Stimulated activated CD8-positive, alpha-beta memory T cell treated with anti-CD3 and anti-CD28 coated beads, Interleukin-12 subunit alpha, Interleukin-12 subunit beta, amount 100 ng/mL, for 4 hours (primary cell): ENCODE data around the gene UBE3D.
"Not testable (repeated sequence)": the region's sequence is repeated elsewhere in the genome, so short reads cannot be mapped to it uniquely, and the experiment has no call there.

ENCODE experiments used
- DNase-seq: peaks from one replicate; pipeline ENCODE4 v3.0.0-alpha.2; 2020; ENCODE audit warnings: low read depth

The UBE3D gene

DNA sequence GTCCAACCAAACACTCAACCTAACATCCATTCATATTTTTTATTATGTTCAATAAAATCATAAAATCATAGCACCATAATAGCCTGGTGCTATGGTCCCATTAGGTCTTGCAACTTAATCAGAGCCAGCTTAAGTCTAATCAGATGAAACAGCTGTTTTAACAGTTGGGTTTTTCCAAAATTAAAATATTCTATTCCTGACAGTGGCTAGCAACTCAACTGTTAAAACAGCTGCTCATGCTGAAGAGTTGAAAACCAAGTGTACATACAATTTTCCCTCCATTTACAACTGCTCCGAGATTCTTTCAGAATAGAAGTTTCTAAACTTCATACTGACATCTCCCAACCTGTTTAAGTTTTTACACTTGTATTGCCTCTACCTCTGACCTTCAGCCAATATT, 89.5 kb downstream of the UBE3D start:
- DNase-seq, result no peak

DNA sequence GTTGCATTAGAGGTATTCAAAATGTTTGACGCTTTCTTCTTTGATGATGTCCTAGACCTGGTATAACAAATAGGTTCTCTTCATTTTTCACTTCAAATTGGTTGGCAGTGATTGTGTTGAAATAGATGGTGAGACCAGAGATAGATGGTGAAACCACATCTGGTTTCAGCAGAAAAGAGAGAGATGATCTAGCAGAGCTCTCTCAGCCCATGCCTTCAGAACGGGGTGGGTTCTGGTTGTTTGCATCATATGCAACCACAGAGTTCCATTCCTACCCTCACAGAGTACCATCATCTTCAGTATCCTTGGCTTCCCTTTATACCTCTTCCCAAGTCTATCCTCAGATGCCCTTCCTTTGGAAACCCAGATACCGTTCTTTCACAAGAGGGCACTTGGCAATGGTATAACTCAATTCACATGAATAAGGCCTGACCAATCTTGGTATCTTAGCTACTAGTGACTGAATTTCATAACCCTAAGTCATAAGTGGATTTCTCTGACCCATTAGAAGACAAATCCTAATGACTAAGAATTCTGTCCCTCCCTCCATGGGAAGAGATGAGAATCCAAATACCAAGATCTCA, 93.7 kb downstream of the UBE3D start:
- DNase-seq, result no peak

DNA sequence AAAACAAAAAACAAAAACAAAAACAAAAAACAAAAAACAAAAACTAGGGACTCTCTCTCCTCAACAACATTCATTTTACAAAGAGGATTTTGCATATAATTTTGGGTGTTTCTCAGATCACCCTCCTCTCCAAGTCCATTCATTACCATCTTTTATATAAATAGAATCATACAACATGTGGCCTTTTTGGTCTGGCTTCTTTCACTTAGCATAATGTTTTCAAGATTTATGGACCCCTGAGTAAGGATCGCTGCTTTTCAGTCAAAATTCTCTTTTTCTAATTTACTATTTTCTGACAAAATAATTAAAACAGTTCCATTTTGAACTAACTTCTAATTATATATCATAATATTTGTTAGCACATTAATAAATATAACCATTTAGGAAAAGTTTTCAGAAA, 94.8 kb downstream of the UBE3D start:
- no peak for DNase-seq

DNA sequence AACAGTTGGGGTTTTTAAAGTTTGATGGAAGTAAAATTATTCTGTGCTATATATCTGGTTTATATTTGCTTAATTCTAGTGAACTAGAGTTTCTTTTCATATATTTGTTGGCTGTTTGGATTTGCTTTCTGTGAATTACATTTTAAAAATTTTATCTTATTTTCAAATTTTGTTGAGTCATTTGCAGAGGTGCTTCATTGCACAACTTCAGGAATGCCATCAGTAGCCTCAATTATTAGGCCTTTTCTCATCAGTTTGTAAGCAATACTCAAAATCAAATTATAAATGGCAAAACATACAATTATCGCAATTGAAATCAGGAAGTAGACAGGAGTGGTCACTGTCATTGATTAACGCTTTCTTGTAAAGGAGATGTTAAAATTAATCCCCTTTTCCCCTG, 96.9 kb downstream of the UBE3D start:
- DNase-seq, result no peak

DNA sequence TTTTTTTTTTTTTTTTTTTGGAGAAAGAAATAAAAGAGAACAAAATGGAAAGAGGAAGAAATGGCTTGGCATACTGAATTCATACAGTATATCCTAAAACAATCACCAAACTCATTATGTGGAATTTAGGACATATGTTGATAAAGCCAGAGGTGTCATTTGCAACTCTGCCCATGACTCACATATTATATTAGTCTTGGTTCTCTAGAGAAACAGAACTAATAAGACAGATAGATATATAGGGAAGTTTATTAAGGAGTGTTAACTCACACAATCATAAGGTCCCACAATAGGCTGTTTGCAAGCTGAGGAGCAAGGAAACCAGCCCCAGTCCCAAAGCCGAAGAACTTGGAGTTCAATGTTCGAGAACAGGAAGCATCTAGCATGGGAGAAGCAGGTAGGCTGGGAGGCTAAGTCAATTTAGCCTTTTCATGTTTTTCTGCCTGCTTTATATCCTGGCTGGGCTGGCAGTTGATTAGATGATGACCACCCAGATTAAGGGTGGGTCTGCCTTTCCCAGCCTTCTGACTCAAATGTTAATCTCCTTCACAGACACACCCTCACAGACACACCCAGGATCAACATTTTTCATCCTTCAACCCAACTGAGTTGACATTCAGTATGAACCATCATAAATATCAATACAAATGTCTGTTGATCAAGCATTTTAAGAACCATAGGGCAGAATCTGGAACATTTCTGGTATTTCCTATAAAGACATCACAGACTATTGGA, 102.3 kb downstream of the UBE3D start:
- DNase-seq, result no peak

DNA sequence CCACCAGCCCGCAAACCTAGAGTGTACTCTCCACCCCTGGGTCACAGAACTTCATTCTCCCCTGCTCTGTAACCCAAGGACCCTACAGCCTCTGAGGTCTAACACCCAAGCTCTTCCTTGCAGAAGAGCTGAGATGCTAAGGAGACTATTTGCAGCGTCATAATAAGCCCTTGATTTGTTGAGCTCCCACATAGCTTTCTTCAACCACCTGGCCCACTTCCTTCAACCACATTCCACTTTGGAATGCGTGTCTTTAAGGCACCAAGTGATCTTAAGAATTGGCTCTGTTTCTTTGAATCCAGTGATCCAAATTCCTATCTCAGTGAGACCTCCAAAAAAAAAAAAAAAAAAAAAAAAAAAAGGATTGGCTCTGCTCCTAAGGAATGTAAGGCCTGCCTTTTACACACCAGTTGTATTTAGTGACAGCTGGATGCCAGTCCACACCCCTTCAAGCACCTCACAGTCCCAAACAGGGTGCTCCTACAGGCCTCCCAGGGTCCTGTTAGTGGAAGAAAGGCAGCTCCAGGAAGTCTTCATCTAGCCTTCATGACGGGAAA, 106.2 kb downstream of the UBE3D start:
- no peak for DNase-seq

DNA sequence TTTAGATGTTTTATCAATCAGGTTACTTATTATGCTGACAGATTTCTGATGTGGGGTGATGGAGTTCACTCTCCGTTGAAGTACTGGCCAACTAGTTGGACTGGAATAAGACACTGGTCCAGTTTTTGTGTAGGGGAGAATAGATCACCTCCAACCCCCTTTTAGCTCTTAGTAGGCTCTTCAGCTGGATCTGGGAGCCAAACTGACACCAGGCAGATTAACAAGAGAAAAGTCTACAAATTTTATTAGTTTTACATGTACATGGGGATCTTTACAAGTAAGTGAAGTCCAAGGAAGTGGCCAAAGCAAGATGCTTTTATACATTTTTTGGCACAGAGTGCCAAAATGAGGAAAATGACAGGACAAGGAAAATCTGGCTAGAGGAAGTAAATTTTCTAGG, 107.1 kb downstream of the UBE3D start:
- DNase-seq, result no peak

DNA sequence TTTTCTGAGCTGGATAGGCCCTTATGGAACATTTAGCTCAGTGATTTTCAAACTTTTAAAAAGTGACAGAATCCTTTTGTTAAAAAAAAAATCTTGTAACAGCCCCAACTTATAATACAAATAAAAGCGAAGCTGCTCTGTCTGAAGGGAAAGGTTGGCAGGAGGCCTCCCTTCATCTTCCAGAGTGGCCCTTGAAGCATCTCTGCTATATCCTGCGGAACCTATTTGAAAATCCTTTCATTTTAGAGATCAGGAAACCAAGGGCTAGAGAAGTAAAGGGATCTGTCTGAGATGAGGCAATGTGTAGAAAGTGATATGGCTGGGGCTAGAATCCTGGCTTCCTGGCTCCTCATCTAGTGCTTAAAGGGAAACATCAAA, 107.8 kb downstream of the UBE3D start:
- no peak for DNase-seq

DNA sequence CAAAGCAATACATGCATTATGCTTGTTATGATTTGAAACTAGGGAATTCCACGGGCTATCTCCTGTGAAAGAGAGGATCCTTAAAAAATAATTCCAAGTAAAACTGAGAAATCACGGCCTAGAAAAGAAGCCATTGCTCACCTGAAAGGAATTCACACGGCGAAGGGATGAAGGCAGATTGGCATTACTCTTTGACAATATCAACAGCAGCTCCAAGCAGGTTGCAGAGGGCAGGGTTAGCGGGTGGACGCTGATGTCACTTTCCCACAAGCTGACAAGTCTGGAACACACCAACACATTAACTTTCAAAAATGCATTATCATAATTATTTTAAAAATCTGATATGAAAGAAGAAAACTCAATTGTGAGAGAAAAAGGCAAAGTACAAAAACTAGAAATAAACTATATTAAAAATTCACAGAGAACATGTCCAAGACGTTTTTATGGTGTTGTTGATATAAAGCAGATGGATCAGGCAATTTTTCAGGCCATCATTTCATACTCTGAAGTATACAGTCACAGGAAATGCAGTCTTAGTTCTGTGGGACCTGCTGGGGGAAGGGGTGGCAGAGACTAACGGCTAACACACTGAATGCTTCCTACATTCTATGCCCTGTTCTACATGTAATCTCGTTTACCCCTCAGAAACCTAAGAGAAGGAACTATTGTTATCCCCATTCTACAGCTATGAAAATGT, 108.3 kb downstream of the UBE3D start:
- no peak for DNase-seq

DNA sequence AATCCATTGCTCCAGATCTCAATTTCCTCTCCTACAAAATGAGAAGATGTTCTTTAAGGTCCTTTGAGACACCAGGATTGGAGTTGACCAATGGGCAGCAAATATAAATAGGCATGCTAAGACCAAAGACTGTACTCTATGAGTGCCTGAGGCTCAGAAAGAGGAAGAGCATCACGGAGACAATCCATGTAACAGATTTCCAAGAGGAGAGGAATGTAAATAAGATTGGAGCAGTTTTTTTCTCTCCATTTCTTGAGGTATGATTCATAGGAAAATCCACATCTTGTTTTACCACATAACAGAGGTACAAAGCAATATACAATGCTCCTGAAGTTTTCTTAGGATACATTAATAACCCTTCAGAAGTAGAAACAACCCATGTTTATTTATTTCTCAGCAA, 109.8 kb downstream of the UBE3D start:
- DNase-seq, result no peak

DNA sequence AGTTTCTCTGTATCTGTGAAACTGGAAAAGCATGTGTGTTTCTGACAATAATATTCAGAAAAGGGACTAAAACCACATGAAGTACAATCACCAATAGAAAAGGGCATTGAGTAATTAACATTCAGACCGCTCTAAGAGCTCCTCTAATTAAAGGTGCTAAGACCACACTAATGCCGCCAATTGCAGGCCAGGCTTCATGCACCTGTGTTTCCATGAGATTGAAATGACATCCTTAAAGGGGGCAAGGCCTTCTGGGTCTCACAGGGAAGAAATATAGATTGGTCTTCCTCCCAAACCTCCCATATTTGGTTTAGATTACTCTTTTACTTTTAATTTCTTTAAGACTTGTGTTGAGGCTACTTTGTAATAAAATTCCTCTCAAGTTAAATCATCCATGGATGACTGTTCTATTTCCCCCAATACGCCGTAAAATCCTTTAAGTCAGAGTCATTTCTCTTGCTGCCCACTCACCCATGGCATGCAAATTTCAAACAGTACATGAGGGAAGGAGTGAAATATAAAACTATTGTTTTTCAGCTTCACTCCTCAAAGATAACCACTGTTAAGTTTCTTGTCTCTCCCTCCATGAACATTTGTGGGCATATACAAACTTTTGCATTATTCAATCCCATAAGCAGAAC, 110.6 kb downstream of the UBE3D start:
- no peak for DNase-seq

DNA sequence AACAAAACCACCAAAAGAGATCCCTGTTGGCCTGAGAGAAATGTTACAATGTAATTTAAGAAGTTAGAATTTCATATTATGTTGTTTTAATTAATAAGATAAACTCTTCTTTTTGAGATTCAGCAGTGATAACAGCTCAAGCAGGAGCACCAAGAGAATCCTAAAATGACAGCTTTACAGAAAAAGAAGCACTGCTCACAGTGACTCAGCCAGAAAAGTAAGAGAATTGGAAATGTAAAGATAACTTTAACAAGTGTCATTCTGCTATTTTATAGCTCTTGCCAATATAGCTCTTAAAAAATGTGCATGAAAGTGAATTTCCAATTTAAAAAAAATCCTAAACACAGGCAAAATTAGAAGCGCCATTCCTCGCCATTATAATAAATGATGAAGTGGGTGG, 111.3 kb downstream of the UBE3D start:
- DNase-seq, result no peak

DNA sequence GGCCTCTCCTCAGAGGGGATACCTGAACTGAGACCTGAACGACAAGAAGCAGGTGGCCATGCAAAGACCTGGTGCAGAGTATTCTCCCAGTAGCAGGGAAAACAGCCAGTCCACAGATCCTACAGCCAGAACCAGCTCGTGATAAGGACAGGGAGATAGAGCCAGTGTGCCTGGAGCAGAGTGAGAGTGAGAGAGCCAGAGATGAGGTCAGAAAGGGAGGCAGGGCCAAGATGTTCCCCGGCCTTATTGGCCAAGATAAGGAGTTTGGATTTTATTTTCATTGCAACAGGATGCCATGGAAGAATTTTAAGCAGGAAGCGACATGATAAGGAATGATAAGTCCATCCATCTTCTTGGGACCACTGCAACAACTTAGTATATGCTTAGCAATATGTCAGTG, 111.8 kb downstream of the UBE3D start:
- DNase-seq, result no peak

DNA sequence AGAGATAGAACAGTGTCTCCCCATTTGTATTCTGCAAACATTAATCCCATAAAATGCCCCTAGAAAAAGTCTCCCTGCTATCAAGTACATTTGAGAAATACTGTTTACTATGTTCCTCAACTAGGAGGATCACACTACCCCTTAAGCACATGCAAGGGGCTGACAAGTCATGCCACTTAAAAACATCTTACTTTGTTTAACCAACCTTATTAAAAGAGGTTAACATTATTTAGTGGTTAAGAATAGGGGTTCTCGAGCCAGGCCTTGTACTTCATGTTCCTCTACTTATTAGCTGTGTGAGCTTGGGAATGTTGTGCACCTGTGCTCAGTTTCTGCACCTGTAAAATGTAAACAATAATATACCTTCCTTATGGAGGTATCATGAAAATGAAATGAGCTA, 113.7 kb downstream of the UBE3D start:
- DNase-seq, result no peak

DNA sequence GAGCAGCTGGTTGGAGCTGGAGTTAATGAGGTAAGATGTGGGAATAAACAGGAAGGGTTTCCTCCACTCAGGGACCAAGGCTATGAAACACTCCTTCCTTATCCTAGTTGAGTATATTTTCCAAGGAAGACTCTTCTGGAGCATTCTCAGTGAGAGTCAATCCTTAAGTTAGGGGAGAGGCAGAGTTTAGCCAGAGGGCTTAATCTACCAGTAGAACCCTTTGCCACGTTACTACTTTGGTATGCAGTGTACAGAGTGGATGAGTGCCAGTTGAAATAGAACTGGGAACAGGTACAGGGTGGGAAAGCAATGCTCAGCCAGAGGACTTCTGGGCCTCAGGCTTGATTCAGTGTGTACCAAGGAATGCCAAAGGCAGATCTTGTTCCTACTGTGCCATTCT, 114.3 kb downstream of the UBE3D start:
- DNase-seq, result no peak

DNA sequence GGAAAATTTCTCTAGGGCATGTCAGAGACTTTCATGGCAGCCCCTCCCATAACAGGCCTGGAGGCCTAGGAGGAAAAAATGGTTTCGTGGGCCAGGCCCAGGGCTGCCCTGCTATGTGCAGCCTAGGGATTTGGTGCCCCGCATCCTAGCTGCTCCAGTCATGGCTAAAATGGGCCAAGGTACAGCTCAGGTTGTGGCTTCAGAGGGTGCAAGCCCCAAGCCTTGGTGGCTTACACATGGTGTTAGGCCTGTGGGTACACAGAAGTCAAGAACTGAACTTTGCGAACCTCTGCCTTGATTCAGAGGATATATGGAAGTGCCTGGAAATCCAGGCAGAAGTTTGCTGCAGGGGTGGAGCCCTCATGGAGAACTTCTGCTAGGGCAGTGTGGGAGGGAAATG, 134.7 kb downstream of the UBE3D start:
- not testable (repeated sequence) for DNase-seq

DNA sequence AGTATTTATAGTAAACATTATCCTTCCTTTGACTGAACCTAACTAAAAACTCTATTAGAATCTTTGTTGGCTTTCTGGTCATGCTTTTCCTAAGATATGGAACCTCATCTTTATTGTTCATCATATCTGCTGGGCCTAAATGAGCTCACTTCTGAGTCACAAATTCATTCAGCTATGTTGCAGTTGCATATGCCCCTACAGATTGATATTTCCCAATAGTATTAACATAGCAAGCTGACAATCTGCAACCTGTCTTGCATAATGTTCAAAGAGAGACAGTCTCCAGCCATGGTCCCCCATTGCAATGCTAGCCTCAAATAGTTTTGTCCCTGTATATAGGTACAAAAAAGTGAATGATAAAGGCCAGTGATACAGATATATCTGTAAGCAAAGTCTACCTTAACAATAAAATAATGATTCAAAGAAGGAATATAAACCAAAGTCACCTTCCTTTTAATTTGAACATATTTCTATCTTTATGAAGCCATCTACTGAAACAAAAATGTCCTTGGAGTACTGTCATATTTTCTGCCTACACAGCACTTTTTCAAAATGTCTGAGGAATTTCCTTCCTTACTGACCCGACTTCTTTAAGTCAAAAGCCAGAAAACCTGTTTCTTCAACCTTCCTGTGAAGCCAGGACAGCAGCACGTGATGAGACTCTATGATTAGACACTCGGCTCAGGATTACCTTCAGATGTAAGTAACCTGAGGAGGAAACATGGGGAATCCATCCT, 140.7 kb downstream of the UBE3D start:
- DNase-seq, result no peak

DNA sequence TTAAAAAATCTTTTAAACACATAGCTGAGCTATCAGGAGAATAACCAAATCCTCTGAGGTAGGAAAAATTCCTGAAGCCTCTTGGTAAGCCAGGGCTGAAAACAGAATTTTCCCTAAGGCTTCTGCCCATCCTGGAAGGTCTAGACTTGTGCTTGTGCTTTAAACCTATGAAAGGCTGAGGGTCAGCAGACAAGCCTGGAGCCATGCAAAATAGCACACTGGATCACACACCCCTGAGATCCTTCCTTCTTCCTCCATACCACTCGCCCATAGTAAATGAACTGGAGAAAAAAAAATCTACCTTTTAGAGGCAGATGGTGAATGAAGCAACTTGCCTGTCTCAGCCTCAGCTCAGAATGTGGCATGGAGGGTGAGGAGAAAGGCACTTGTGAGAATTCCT, 144.4 kb downstream of the UBE3D start:
- DNase-seq, result no peak

DNA sequence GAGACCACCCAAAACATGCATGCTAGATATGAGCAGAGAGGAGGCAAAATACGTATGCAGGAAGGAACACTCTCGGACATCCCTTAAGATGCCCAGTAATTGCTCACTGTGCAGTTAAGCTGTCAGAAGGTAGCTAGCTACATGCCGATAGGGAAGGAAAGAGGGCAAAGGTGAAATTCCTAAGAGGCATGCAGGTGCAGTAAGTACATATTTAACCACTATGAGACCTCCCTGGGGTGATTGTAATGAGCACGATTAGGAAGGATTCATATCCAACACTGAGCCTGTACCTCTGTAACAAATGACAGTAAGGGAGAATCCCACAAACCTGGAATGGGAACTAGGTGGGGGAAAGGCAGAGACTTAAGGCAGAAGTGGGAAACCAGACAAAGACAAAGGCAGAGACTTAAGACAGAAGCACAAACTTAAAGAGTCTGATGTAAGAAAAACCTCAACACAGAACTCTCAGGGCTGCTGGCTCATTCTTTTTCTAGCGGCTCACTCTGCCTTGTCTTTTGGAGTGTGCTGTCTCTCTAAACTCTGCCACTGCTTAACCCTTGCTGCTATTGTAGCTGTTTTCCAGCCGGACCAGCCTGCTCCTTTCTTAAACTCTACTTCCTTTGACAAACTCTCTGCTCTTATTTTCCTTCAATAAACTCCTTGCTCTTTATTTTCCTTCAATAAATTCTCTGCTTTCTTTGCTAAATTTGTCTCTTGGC, 148.1 kb downstream of the UBE3D start:
- DNase-seq, result no peak

DNA sequence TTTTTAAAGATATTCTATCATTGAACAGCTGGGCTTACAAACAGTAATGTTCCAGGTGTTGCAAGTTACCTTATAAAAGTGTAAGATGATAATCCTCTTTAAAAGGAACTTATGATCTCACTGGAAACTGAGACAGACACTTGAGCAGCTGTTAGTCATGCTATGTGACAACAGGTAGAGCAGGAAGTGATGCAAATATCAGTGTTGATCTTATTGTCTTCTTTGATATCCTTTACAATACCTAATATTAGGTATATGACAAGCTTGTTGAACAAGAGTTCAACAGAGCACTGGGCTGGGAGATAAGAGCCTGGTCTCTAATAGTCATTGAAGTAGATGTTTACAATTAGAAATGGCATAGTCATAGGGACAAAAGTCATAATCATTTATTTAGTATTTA, 150.0 kb downstream of the UBE3D start:
- DNase-seq, result no peak

DNA sequence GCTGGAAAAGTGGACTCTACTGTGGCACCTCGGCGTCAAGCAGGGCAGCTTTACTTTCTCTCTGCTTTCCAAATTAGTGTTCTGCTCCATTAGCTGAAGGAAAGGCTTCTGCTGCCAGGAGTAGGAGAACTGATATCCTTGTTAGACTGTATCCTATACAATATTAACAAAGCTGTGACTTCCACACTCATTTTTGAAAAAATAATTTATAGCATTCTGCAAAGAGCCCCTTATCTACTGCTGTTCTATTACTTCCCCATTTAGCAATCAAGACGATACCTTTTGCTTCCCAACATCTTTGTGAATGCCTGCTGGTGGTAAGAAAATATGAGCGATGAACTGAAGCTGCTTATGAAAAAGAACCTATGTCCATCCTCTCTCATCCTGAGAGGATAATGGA, 151.1 kb downstream of the UBE3D start:
- DNase-seq, result no peak

DNA sequence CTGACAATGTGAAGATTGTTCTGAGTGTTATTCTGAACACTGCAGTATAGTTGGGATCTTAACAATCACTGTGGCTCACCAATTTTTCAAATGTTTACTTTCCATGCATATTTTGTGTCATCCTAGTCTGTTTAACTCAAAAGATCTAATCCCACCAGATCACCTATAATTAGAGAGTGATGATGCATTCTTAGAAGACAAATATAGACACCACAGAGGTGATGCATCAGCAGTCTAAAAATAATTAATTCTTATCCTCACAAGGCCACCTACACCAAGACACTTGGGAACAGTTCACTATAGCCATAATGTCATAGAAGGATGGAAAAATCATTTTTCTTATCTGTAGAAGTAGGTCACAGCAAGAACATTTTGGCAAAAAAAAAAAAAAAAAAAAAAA, 154.8 kb downstream of the UBE3D start:
- DNase-seq, result no peak
